Brain microvascular endothelial cell (primary cell): ENCODE data around the gene ATP6V0B.

Experiments
- DNase-seq: peaks from one replicate; pipeline ENCODE4 v3.0.0-alpha.2; 2020
- H3K27ac ChIP-seq: fragments of 250-450 bp; sonication (Bioruptor Pico); 2 replicates; pipeline ENCODE4 v1.5.1; 2020; ENCODE audit warnings: mild to moderate bottlenecking, moderate library complexity
- H3K27me3 ChIP-seq: fragments of 250-450 bp; sonication (Bioruptor Pico); replicated peaks from 2 replicates; pipeline ENCODE4 v1.5.1; 2020; ENCODE audit warnings: mild to moderate bottlenecking
- H3K36me3 ChIP-seq: fragments of 250-450 bp; sonication (Bioruptor Pico); replicated peaks from 2 replicates; pipeline ENCODE4 v1.5.1; 2020; ENCODE audit warnings: mild to moderate bottlenecking
- H3K4me3 ChIP-seq: 2 replicates; pipeline ENCODE4 v1.5.1; 2011; ENCODE audit warnings: low read depth, mild to moderate bottlenecking, control low read depth, low read length, moderate library complexity
- in situ Hi-C: cut with HindIII; loops from 2 replicates; pipeline ENCODE4 v1.10.0; 2017; ENCODE audit warnings: low sequenced_read_pairs, low pct_ligation_motif_present
- TF ChIP-seq, protein P1 (sequence below): IDR thresholded peaks from 2 replicates; pipeline ENCODE4 v1.5.1; 2011; ENCODE audit warnings: low read depth, mild to moderate bottlenecking, moderate library complexity, low read length, control low read depth, inconsistent platforms; ENCODE audit errors: missing control alignments

ATP6V0B gene

DNA sequence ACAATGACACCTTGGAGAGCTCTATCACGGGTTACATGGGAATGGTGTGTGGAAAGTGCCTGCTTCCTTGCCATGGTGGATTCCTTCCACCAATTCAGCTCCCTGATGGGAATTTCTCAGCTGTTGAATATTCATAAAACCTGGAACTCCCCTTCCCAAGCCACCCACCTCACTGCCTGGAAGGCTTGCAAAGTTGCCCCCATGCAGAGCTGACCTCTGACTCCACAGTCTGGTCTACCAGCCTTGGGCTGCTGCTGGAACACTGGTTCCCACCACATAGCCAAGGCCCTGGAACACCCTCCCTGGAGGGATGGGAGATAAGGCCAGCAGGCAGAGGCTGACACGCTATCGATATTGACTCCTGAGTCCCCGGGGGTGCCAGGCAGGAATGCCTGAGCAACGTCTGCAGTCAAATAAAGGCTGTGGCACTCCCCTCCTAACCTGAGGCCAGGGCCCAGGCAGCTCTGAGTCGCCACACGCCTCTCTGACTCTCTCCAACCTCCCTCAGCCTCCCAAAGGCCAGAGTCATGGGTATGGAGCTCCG, 25.4 kb downstream of the ATP6V0B start:
- in situ Hi-C loops: no loop called here
- Histone ChIP-seq H3K4me3 (no peak overlapping the region), H3K27ac (no peak overlapping the region), H3K36me3 (no peaks in the 10 kb centered on the region), H3K27me3 (no peaks in the 10 kb centered on the region)
- TF ChIP-seq, protein P1, sequence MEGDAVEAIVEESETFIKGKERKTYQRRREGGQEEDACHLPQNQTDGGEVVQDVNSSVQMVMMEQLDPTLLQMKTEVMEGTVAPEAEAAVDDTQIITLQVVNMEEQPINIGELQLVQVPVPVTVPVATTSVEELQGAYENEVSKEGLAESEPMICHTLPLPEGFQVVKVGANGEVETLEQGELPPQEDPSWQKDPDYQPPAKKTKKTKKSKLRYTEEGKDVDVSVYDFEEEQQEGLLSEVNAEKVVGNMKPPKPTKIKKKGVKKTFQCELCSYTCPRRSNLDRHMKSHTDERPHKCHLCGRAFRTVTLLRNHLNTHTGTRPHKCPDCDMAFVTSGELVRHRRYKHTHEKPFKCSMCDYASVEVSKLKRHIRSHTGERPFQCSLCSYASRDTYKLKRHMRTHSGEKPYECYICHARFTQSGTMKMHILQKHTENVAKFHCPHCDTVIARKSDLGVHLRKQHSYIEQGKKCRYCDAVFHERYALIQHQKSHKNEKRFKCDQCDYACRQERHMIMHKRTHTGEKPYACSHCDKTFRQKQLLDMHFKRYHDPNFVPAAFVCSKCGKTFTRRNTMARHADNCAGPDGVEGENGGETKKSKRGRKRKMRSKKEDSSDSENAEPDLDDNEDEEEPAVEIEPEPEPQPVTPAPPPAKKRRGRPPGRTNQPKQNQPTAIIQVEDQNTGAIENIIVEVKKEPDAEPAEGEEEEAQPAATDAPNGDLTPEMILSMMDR: no peak
- DNase-seq: no peak

DNA sequence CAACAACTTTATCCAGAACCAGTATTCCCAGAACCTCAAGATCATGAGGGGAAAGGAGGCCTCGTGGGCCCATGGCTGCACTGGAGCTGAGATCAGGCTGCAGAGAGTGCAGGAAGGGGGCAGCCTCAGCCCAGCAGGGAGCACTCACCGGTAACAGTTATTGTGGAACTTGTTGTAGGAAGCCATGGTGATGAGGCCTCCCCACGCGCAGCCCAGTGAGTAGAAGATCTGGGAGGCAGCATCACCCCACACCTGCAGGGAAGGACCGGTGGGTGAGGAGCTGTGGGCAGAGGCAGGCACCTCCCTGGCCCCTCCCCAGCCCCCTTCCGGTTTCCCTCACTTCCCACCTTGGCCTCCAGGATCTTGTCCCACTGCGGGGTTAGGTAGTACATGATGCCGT, 27.4 kb downstream of the ATP6V0B start:
- TF ChIP-seq, protein P1: no peak
- Histone ChIP-seq H3K4me3 (no peak overlapping the region), H3K27ac (no peak overlapping the region), H3K27me3 (no peaks in the 10 kb centered on the region), H3K36me3 (no peaks in the 10 kb centered on the region)
- in situ Hi-C loops: no loop called here
- no peak for DNase-seq

DNA sequence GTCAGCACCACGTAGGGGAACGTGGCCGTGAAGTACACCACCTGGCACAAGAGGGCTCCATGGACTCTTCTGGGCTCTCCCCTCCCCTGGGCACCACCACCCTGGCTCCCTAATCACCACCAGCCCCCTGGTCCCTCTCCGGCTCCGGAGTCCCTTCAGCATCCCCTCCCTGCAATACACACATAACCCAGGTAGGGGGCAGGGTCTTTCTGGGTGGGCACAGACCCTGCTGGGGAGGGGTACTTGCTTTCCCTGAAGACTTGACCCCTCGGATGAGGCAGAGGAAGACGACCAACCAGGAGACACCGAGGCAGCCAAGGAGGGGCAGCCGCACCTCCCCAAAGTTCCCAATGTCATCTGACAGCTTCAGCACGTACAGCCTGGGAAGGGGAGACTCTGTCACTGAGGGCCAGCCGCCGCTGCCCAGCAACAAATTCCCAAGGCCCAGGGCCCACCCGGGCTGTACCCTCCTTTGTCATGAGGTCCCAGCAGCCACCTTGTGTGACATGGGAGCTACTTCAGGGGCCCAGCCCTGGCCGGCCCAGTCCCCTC, 27.9 kb downstream of the ATP6V0B start:
- Histone ChIP-seq H3K27ac (no peak overlapping the region), H3K4me3 (no peak overlapping the region), H3K36me3 (no peaks in the 10 kb centered on the region), H3K27me3 (no peaks in the 10 kb centered on the region)
- in situ Hi-C loops: no loop called here
- TF ChIP-seq, protein P1: peak; percentile 57
- DNase-seq: no peak

DNA sequence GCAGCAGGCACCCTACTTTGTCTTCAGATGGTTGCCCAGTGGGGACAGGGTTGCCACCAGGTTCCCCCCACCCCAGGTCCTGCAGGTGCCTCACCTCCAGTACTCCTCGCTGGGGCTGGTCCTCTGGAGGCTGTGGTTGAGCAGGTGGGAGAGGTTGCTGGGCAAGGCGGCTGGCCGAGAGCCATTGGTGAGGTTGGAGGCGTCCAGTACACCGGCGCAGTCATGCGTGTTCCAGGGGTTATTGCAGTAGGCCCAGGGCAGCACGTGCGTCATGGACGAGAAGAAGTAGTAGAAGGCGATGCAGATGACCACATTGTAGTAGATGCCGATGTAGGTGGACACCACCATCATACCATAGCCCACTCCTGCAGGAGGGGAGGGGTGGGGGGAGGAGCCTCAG, 33.5 kb downstream of the ATP6V0B start:
- Histone ChIP-seq H3K27me3 (no peaks in the 10 kb centered on the region), H3K27ac (no peak overlapping the region), H3K36me3 (no peaks in the 10 kb centered on the region), H3K4me3 (no peak overlapping the region)
- in situ Hi-C loops: no loop called here
- TF ChIP-seq, protein P1: no peak
- no peak for DNase-seq

DNA sequence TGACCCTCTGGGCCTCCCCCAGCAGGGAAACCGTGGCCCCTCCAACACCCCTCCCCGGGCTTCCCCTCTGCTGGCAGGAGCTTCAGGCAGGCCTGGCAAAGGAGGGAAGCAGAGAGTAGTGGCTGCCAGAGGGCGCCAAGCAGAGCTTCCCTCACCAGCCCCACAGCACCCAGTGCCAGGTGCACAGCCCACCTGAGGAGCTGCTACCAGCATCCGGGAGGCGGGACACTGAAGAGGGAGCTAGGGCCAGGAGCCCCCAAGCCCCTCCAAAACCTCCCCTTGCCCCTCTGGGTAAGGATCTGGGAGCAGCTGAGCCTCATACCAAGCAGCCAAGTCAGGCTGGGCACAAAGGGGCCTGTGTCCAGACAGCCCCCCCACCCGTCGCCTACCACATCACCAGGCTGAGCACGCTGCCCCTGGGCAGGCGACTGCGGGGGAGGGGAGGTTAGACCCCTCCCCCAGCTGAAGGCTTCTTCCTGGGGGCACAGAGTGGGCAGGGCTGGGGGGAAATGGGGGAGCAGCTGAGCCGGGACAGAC, 36.2 kb downstream of the ATP6V0B start:
- in situ Hi-C loops: no loop called here
- Histone ChIP-seq H3K27ac (no peak overlapping the region), H3K27me3 (no peaks in the 10 kb centered on the region), H3K36me3 (no peaks in the 10 kb centered on the region), H3K4me3 (no peak overlapping the region)
- no peak for DNase-seq
- TF ChIP-seq, protein P1: no peak

DNA sequence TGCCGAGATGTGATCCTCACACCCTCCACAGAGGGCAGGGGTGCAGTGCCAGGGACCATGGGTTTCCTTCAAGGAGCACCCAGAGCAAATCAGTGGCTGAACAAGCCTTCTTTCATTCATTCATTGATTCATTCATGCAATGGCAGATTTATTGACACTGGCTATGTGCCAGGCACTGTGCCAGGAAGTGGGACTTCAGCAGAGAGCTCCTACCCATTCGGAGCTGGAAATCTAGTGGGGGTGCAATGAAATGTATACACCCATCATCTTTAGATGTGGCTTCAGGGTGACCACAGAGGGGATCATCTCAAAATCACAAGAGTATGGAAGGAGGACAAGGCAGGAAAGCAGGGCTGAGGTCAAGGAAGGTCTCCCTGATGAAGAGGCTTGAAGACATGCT, 37.6 kb downstream of the ATP6V0B start:
- no peaks in the 10 kb centered on the region for H3K27me3 ChIP-seq
- DNase-seq: no peak
- H3K36me3 ChIP-seq: no peaks in the 10 kb centered on the region
- in situ Hi-C loops: no loop called here
- TF ChIP-seq, protein P1: no peak
- H3K27ac ChIP-seq: no peak overlapping the region
- H3K4me3 ChIP-seq: no peak overlapping the region
